Body of pancreas (tissue), 4 donors: ENCODE measurements around the gene LST1. TPM values are rescaled to one million over a fixed set of nuclear protein-coding genes. Genes with fewer than 3 reads are reported as not detected.

ENCODE experiments used
- ATAC-seq: fragments of 150-250 bp; one replicate; pipeline ENCODE4 v1.9.1; 2016
- DNase-seq, 4 donors: peaks; one replicate each; pipeline ENCODE4 v3.0.0-alpha.2; 2019
- H3K27ac ChIP-seq, 4 donors: fragments of 200-600 bp; sonication (generic); 1 replicate in 3 of 4; 2 replicates in 1 of 4; pipeline versions ENCODE4 v1.5.1 to v1.6.1; 2016 to 2019; ENCODE audit warnings: mild to moderate bottlenecking in 1 of 4, mixed read lengths in 1 of 4, moderate library complexity in 1 of 4
- H3K27me3 ChIP-seq, 2 donors: fragments of 200-600 bp; sonication (generic); one replicate each; pipeline ENCODE4 v1.6.0; 2016; ENCODE audit warnings: mild to moderate bottlenecking in 1 of 2
- H3K36me3 ChIP-seq, 2 donors: fragments of 200-600 bp; sonication (generic); replicated peaks in 1 of 2; 2 replicates each; pipeline ENCODE4 v1.5.1; 2016; ENCODE audit warnings: low read depth in 2 of 2; ENCODE audit not compliant: insufficient read depth in 1 of 2
- H3K4me1 ChIP-seq: fragments of 200-600 bp; sonication (generic); one replicate; pipeline ENCODE4 v1.6.0; 2016
- H3K4me3 ChIP-seq, 2 donors: fragments of 200-600 bp; sonication (generic); 1 replicate in 1 of 2; 2 replicates in 1 of 2; pipeline ENCODE4 v1.5.1; 2016 to 2019
- H3K9me3 ChIP-seq, 3 donors: fragments of 200-600 bp; sonication (generic); 1 replicate in 2 of 3; 2 replicates in 1 of 3; pipeline ENCODE4 v1.5.1; 2016
- POLR2A ChIP-seq, 3 donors: fragments of 450-650 bp; IDR thresholded peaks; one replicate each; pipeline ENCODE4 v1.6.1; 2016; ENCODE audit warnings: antibody characterized with exemption in 3 of 3, mild to moderate bottlenecking in 2 of 3
- WGBS, 2 donors: methylation state at CpG; one replicate each; pipeline ENCODE4 v1.1.5; 2017; 5-methylcytosine and 5-hydroxymethylcytosine counted together
- intact Hi-C: fragments of 100-400 bp; cut with DNase I; formaldehyde crosslinking; loops from one replicate; pipeline ENCODE4 v1.15.1; 2023
- total RNA-seq, 2 donors: library from RNA; depleted of rRNA; stranded (reverse); fragments of >200 nt; gene quantifications; one replicate each; pipeline ENCODE4 v1.1.0, GENCODE V29; 2016
- TF ChIP-seq, protein P1 (sequence below), 7 experiments: fragments of 450-650 bp in 4 of 7; fragments of 200-600 bp in 3 of 7; sonication (generic) in 3 of 7; IDR thresholded peaks; one replicate each; pipeline ENCODE4 v1.5.1; 2016 to 2019; ENCODE audit warnings: antibody characterized with exemption in 7 of 7

The LST1 gene
- total RNA-seq, 2 donors from 2014 or later = 2.9 to 6.9 TPM

DNA sequence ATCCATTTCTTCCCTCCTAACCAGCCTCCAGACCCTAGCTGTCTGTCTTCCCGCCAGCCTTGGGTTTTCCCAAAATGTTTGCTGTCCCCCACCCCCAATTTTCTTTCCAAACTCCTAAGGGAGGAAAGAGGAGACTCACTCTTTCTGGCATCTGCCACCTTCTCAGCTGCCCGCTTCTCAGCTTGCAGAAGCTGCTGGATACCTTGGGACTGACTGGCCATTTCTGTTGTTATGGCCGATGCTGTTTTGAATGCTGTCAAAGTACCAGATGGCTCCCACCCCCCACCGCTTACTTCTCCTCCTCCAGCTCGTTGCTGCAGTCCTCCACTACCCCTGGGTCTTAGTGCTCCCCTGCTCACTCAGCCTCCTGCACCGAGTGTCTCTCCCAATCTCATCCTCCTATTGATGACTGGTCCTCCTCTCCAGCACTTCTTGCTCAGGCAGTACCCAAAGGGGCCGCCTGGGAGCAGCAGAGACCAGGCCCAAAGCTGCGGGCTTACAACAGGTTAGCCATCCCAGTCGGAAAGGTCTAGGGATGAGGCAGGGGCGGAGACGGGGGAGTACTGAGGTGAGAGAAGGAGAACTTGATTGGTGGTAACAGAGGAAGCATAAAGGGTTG is 39.6 kb upstream of the LST1 start, which contains the start of gene ATP6V1G2:
ATP6V1G2 (minus strand) TSS at position 270 of the 619 bp plus-strand sequence; CDS start at position 221, 49 bp downstream.
- intact Hi-C loops = loop anchor here (5.0 kb wide), 1 partner anchor 51 kb away; no protein-coding TSS in a partner anchor
- peaks cover 30% of the 10 kb centered on the region for H3K4me1 ChIP-seq
- TF ChIP-seq, protein P1, sequence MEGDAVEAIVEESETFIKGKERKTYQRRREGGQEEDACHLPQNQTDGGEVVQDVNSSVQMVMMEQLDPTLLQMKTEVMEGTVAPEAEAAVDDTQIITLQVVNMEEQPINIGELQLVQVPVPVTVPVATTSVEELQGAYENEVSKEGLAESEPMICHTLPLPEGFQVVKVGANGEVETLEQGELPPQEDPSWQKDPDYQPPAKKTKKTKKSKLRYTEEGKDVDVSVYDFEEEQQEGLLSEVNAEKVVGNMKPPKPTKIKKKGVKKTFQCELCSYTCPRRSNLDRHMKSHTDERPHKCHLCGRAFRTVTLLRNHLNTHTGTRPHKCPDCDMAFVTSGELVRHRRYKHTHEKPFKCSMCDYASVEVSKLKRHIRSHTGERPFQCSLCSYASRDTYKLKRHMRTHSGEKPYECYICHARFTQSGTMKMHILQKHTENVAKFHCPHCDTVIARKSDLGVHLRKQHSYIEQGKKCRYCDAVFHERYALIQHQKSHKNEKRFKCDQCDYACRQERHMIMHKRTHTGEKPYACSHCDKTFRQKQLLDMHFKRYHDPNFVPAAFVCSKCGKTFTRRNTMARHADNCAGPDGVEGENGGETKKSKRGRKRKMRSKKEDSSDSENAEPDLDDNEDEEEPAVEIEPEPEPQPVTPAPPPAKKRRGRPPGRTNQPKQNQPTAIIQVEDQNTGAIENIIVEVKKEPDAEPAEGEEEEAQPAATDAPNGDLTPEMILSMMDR (IDR thresholded peaks at IDR 0.05) = peak; percentile 94 to 98 (median 98)
- no peak for TF ChIP-seq POLR2A (IDR thresholded peaks at IDR 0.05)
- H3K27ac ChIP-seq = peak within 1 kb of the TSS; percentile 56 to 85 (median 71)
- no peaks in the 10 kb centered on the region for H3K9me3 ChIP-seq
- peak; percentile 70 for ATAC-seq
- H3K27me3 ChIP-seq = no peaks in the 10 kb centered on the region
- peak; percentile 87 to 91 (median 90) for DNase-seq
- peak within 1 kb of the TSS; percentile 15 to 21 for H3K4me3 ChIP-seq
- 8 to 9% methylated on average over 11 of the region's 11 CpGs for WGBS, 2 donors
- H3K36me3 ChIP-seq = peaks cover 0 to 3% of the 10 kb centered on the region in 2 donors

- no peaks in the 10 kb centered on the region for H3K27me3 ChIP-seq
- peak within 1 kb of the TSS; percentile 56 to 85 (median 71) for H3K27ac ChIP-seq
- intact Hi-C loops = loop anchor here (5.0 kb wide), 1 partner anchor 50 kb away; no protein-coding TSS in a partner anchor
- H3K9me3 ChIP-seq = no peaks in the 10 kb centered on the region
- ATAC-seq (peak; percentile 94), DNase-seq (peak; percentile 93 to 96 (median 94))
- H3K4me3 ChIP-seq = peak within 1 kb of the TSS; percentile 15 to 21
- H3K36me3 ChIP-seq = peaks cover 0 to 3% of the 10 kb centered on the region in 2 donors
- WGBS, 2 donors = 1% methylated on average over 24 to 25 of the region's 25 CpGs
- TF ChIP-seq POLR2A (IDR thresholded peaks at IDR 0.05) = peak in 2 of 3 donors; percentile 49 to 50
- TF ChIP-seq, protein P1 (IDR thresholded peaks at IDR 0.05) = peak in 2 of 7 experiments; percentile 2 to 3
- H3K4me1 ChIP-seq = peaks cover 30% of the 10 kb centered on the region
These were observed 38.9 kb upstream of the LST1 start, which contains the start of gene NFKBIL1 for GRCh38 chr6:31546958-31547726. NFKBIL1 (plus strand) TSS chr6:31547608; CDS start chr6:31547695, 87 bp downstream.

- H3K4me1 ChIP-seq = peaks cover 26% of the 10 kb centered on the region
- WGBS, 2 donors = 47 to 69% methylated on average over 12 to 24 of the region's 24 CpGs
- intact Hi-C loops = loop anchor here (5.0 kb wide), 1 partner anchor 49 kb away; no protein-coding TSS in a partner anchor
These were observed 38.1 kb upstream of the LST1 start for GRCh38 chr6:31547727-31548543.

DNA sequence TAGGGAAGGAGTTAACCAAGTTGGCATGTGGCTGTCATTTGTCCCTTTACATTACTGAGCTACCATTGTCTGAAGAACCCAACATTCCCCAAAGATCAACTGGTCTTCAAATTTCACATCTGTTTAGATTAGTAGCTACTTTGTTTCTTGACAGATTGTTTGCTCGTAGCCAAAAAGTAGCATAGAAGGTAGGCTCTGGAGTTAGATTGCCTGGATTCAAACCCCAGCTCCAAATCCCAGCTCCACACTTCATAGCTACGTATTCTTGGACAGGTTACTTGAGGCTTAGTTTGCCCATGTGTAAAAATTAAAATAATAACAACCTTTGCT is 37.6 kb upstream of the LST1 start:
- 89 to 97% methylated on average over 2 of the region's 2 CpGs for WGBS, 2 donors
- H3K4me3 ChIP-seq = no peak overlapping the region
- TF ChIP-seq POLR2A (IDR thresholded peaks at IDR 0.05) = no peak
- TF ChIP-seq, protein P1 (IDR thresholded peaks at IDR 0.05) = no peak
- intact Hi-C loops = loop anchor here (5.0 kb wide), 1 partner anchor 49 kb away; no protein-coding TSS in a partner anchor
- DNase-seq = no peak
- peaks cover 0 to 3% of the 10 kb centered on the region in 2 donors for H3K36me3 ChIP-seq
- peak overlapping the region in 1 of 4 donors; percentile 85 for H3K27ac ChIP-seq
- no peaks in the 10 kb centered on the region for H3K9me3 ChIP-seq
- no peaks in the 10 kb centered on the region for H3K27me3 ChIP-seq
- peaks cover 29% of the 10 kb centered on the region for H3K4me1 ChIP-seq
- ATAC-seq = no peak

More at GRCh38 chr6:31547727-31548543, 38.1 kb upstream of the LST1 start:
- TF ChIP-seq, protein P1 (IDR thresholded peaks at IDR 0.05) = no peak
- TF ChIP-seq POLR2A (IDR thresholded peaks at IDR 0.05) = no peak
- DNase-seq (no peak), ATAC-seq (no peak)
- H3K4me3 ChIP-seq = peak overlapping the region; percentile 15 to 21
- H3K27me3 ChIP-seq = no peaks in the 10 kb centered on the region
- H3K9me3 ChIP-seq = no peaks in the 10 kb centered on the region
- peak overlapping the region; percentile 56 to 85 (median 71) for H3K27ac ChIP-seq
- H3K36me3 ChIP-seq = peaks cover 0 to 3% of the 10 kb centered on the region in 2 donors
